Left ventricle myocardium inferior (tissue), 1 donor: Measurements from ENCODE around the gene MYO5B. TPM values are rescaled to one million over a fixed set of nuclear protein-coding genes. Genes with fewer than 3 reads are reported as not detected.
A peak's percentile ranks its signal among the peaks of the same experiment; 100 is the strongest.

Source experiments
- DNase-seq: peaks from one replicate; pipeline ENCODE4 v3.0.0-alpha.2; 2020
- H3K27ac ChIP-seq: fragments of 200-600 bp; replicated peaks from 2 replicates; pipeline ENCODE4 v1.8.0; 2021
- H3K27me3 ChIP-seq: fragments of 200-600 bp; 2 replicates; pipeline ENCODE4 v1.8.0; 2021; ENCODE audit warnings: low read depth
- H3K36me3 ChIP-seq: fragments of 200-600 bp; 2 replicates; pipeline ENCODE4 v1.8.0; 2021
- H3K4me1 ChIP-seq: fragments of 200-600 bp; 2 replicates; pipeline ENCODE4 v1.8.0; 2021
- H3K4me3 ChIP-seq: fragments of 200-600 bp; 2 replicates; pipeline ENCODE4 v1.8.0; 2021; ENCODE audit warnings: mild to moderate bottlenecking, moderate library complexity
- H3K9me3 ChIP-seq: fragments of 200-600 bp; replicated peaks from 2 replicates; pipeline ENCODE4 v1.8.0; 2021
- intact Hi-C: fragments of 100-400 bp; cut with micrococcal nuclease; formaldehyde crosslinking; loops from one replicate; pipeline ENCODE4 v1.11.0; 2022
- total RNA-seq: library from RNA; stranded (reverse); fragmentation: NEBNext Ultra II Directional; extraction: Animal tissue kit (Norgen Biotek cat#: 25700); gene quantifications from one replicate; pipeline ENCODE4 v1.2.1, GENCODE V29; 2021
- TF ChIP-seq, protein P1 (sequence below): fragments of 200-600 bp; IDR thresholded peaks from 2 replicates; pipeline ENCODE4 v1.8.0; 2021; ENCODE audit warnings: antibody characterized with exemption, mild to moderate bottlenecking, borderline replicate concordance
- donor health status: DM: no; HTN: yes; CAD: no; lungs with severe emphysema.

MYO5B gene
- total RNA-seq, 1 donor from 2014 or later, result 0.44 TPM

DNA sequence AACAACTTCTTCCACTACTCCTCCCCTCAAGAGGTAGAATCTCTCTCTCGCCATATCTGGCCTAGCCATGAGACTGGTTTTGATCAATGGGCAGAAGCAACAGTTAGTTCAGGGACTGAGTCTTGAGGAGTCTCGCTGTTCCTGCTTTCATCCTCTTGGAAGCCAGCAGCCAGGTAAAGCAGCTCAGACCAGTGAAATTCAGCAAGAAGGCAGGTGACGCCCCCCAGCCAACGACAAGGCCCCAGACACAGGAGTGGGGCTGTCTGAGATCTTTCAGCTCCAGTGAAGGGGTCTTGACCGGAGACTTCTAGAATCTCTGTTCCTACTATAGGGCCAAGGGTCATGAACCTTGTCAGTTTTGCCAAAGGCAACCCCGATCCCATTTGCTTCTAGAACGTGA, 341.9 kb downstream of the MYO5B start:
- no peak overlapping the region for H3K4me3 ChIP-seq
- H3K36me3 ChIP-seq, result no peaks in the 10 kb centered on the region
- intact Hi-C loops, result no loop called here
- no peak overlapping the region for H3K27ac ChIP-seq
- no peak for DNase-seq
- H3K27me3 ChIP-seq, result peaks cover 32% of the 10 kb centered on the region
- TF ChIP-seq, protein P1, sequence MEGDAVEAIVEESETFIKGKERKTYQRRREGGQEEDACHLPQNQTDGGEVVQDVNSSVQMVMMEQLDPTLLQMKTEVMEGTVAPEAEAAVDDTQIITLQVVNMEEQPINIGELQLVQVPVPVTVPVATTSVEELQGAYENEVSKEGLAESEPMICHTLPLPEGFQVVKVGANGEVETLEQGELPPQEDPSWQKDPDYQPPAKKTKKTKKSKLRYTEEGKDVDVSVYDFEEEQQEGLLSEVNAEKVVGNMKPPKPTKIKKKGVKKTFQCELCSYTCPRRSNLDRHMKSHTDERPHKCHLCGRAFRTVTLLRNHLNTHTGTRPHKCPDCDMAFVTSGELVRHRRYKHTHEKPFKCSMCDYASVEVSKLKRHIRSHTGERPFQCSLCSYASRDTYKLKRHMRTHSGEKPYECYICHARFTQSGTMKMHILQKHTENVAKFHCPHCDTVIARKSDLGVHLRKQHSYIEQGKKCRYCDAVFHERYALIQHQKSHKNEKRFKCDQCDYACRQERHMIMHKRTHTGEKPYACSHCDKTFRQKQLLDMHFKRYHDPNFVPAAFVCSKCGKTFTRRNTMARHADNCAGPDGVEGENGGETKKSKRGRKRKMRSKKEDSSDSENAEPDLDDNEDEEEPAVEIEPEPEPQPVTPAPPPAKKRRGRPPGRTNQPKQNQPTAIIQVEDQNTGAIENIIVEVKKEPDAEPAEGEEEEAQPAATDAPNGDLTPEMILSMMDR, result no peak
- no peaks in the 10 kb centered on the region for H3K9me3 ChIP-seq
- H3K4me1 ChIP-seq, result no peaks in the 10 kb centered on the region

DNA sequence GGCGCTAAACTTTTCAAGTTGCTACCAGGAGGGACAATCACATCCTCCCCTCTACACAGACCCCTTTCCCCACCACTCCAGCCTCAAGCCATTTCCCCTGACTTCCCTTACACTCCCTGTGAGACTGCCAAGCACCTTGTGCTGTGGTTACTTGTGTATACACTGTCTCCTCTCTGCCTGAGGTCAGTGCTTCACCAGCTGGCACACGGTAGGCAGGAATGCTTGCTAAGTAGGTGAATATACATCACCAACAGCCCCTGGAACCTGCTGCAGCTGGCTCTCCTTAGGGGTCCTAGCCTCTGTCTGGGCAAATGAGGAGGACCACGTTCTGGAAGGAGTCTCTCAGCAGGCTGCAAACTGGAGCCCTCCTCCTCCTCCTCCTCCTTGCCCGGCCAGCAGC, 343.3 kb downstream of the MYO5B start:
- DNase-seq, result no peak
- H3K27ac ChIP-seq, result no peak overlapping the region
- peaks cover 45% of the 10 kb centered on the region for H3K27me3 ChIP-seq
- TF ChIP-seq, protein P1, result no peak
- H3K9me3 ChIP-seq, result no peaks in the 10 kb centered on the region
- no peaks in the 10 kb centered on the region for H3K4me1 ChIP-seq
- H3K36me3 ChIP-seq, result no peaks in the 10 kb centered on the region
- intact Hi-C loops, result no loop called here
- H3K4me3 ChIP-seq, result no peak overlapping the region

DNA sequence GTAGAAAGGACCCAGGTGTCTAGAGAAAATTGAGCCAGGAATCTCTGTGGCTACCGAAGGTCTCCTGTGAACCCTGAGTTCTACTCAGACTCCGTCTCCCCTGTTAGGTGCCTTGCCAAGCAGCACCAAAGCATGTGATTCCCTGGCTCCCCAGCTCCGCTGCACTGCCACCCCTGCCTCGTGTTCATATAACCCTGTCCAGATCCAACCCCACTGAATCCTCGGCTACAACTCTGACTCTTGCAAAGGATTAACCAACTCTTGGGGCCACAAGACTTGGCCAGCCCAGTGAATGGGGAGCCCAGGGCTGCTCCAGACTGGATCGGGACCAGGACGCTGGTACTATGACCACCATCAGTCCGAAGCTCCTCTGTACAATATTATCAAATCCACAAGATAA, 344.3 kb downstream of the MYO5B start:
- Histone ChIP-seq H3K4me1 (no peaks in the 10 kb centered on the region), H3K9me3 (no peaks in the 10 kb centered on the region), H3K4me3 (no peak overlapping the region), H3K27ac (no peak overlapping the region), H3K27me3 (peaks cover 55% of the 10 kb centered on the region), H3K36me3 (no peaks in the 10 kb centered on the region)
- intact Hi-C loops, result no loop called here
- no peak for DNase-seq
- TF ChIP-seq, protein P1, result no peak

DNA sequence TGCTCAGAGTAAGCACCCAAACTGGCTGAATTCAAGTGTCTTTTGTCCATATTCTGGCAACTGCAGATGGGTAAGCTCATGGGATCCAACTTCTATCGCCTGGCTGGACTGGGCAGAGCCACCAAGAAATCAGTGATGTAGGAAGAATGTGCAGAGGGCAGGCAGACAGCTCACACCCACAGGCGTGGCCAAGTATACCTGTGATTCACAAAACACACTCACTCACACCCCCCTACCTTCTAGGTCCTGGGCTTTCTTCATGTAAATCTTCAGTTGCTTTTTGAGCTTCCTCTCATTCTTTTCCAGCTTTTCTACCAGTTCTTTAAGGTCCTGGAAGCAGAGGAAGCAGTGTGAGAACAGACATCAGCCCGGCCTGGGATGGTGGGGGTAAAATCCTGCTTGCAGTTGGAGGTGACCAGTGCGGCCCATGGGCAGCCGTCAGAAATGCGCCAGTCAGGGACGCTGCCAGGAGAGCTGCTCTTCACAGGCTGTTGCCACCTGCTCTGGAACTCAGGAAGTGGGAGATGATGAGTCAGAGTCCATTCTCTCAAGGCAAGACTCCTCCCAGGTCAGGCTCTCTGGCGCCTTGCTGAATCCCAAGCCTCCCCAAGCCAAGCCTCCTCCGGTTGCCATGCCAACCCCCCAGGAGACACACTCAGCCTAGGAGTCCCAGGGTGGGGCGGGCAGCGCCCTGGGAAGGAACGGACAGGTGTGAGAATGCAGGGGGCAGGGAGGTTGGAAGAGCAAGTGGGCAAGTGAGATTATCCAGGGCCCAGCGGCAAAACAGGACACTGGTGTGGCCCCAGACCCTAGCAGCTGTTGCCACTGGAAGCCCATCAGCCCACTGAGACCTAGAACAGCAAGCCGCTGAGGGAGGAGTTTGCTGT, 345.4 kb downstream of the MYO5B start:
- H3K4me3 ChIP-seq, result no peak overlapping the region
- H3K9me3 ChIP-seq, result no peaks in the 10 kb centered on the region
- no peak overlapping the region for H3K27ac ChIP-seq
- H3K4me1 ChIP-seq, result no peaks in the 10 kb centered on the region
- no peaks in the 10 kb centered on the region for H3K36me3 ChIP-seq
- H3K27me3 ChIP-seq, result peaks cover 57% of the 10 kb centered on the region
- intact Hi-C loops, result no loop called here
- DNase-seq, result peak; percentile 31
- TF ChIP-seq, protein P1, result no peak

DNA sequence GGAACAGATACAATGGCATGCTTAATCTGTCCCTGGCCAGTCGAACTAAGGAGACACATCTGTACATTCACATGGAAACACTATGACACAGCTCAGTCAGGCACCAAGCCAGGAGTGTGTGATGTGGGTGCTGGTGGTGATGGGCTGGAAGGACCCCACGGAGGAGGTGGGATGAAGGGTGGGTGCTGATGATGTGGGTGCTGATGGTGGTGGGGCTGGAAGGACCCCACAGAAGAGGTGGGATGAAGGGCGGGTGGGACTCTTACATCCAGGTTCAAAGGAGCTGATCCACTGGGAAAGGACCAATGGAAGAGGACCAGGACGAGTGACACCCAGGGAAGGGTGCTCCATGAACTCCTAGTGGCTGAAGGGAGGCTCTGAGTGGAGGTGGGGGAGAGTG, 346.8 kb downstream of the MYO5B start:
- TF ChIP-seq, protein P1, result no peak
- Histone ChIP-seq H3K27me3 (peaks cover 65% of the 10 kb centered on the region), H3K4me3 (no peak overlapping the region), H3K27ac (no peak overlapping the region), H3K4me1 (no peaks in the 10 kb centered on the region), H3K36me3 (no peaks in the 10 kb centered on the region), H3K9me3 (no peaks in the 10 kb centered on the region)
- intact Hi-C loops, result no loop called here
- DNase-seq, result no peak
